ENCODE measurements around the gene TPP1.

TPP1 gene

GRCh38 chr11:6646918-6647679 lies 27.9 kb upstream of the TPP1 start:
- DNase-seq: no peak

GRCh38 chr11:6646576-6646917 lies 27.3 kb upstream of the TPP1 start:
- no peak for DNase-seq

GRCh38 chr11:6646071-6646470 lies 26.8 kb upstream of the TPP1 start:
- DNase-seq: no peak

GRCh38 chr11:6642957-6643356 lies 23.7 kb upstream of the TPP1 start:
- DNase-seq: no peak

- no peak for DNase-seq
Measured at GRCh38 chr11:6640985-6641701, 21.9 kb upstream of the TPP1 start.

- DNase-seq: no peak
Measured at GRCh38 chr11:6640036-6640984, 21.1 kb upstream of the TPP1 start.

- no peak for DNase-seq
Measured at GRCh38 chr11:6638429-6638828, 19.2 kb upstream of the TPP1 start.

GRCh38 chr11:6637871-6638270 lies 18.6 kb upstream of the TPP1 start:
- no peak for DNase-seq

- no peak for DNase-seq
Measured at GRCh38 chr11:6636480-6636879, 17.3 kb upstream of the TPP1 start.

GRCh38 chr11:6635082-6635932 lies 16.1 kb upstream of the TPP1 start:
- DNase-seq: no peak

- no peak for DNase-seq
Measured at GRCh38 chr11:6634534-6634933, 15.3 kb upstream of the TPP1 start.

GRCh38 chr11:6633422-6634408 lies 14.5 kb upstream of the TPP1 start:
- no peak for DNase-seq

GRCh38 chr11:6632116-6633073 lies 13.2 kb upstream of the TPP1 start:
- DNase-seq: no peak

- no peak for DNase-seq
Measured at GRCh38 chr11:6631361-6631890, 12.2 kb upstream of the TPP1 start.

GRCh38 chr11:6630632-6631291 lies 11.5 kb upstream of the TPP1 start:
- no peak for DNase-seq

GRCh38 chr11:6629892-6630631 lies 10.8 kb upstream of the TPP1 start:
- peak; percentile 58 for DNase-seq

- no peak for DNase-seq
Measured at GRCh38 chr11:6629573-6629891, 10.3 kb upstream of the TPP1 start.

- DNase-seq: no peak
Measured at GRCh38 chr11:6628526-6628925, 9.3 kb upstream of the TPP1 start.
